Measurements from ENCODE around the gene FSTL5. TPM values are rescaled to one million over a fixed set of nuclear protein-coding genes. Genes with fewer than 3 reads are reported as not detected.

FSTL5 gene
- polyA plus RNA-seq, 4 donors, result 0.19 to 0.36 TPM; not detected in 2

- Histone ChIP-seq H3K27ac (ENCODE audit: low read depth in 1 of 3, low read length in 2 of 3) (no peak overlapping the region), H3K4me1 (ENCODE audit: control insufficient read depth in 3 of 3, insufficient read depth in 2 of 3, low read depth in 1 of 3, low read length in 2 of 3) (no peaks in the 10 kb centered on the region), H3K9me3 (ENCODE audit: control insufficient read depth in 2 of 2, insufficient read depth in 1 of 2, low read depth in 1 of 2, low read length in 1 of 2) (no peaks in the 10 kb centered on the region), H3K4me3 (ENCODE audit: low read depth in 1 of 3, low read length in 3 of 3) (no peak overlapping the region), H3K27me3 (ENCODE audit: control insufficient read depth in 3 of 3, insufficient read depth in 3 of 3, low read length in 3 of 3) (no peaks in the 10 kb centered on the region), H3K36me3 (ENCODE audit: control insufficient read depth in 3 of 3, insufficient read depth in 2 of 3, low read depth in 1 of 3, low read length in 3 of 3) (no peaks in the 10 kb centered on the region)
- WGBS, 3 donors, result 41 to 58% (median 49%) methylated on average over 3 of the region's 3 CpGs
- no peak for FAIRE-seq
- no peak for DNase-seq
Measured at GRCh38 chr4:161364681-161365080, 799.1 kb downstream of the FSTL5 start.

- H3K27me3 ChIP-seq (ENCODE audit: control insufficient read depth in 3 of 3, insufficient read depth in 3 of 3, low read length in 3 of 3), result no peaks in the 10 kb centered on the region
- 78 to 87% (median 85%) methylated on average over 4 of the region's 4 CpGs for WGBS, 3 donors
- no peak overlapping the region for H3K27ac ChIP-seq (ENCODE audit: low read depth in 1 of 3, low read length in 2 of 3)
- H3K4me1 ChIP-seq (ENCODE audit: control insufficient read depth in 3 of 3, insufficient read depth in 2 of 3, low read depth in 1 of 3, low read length in 2 of 3), result no peaks in the 10 kb centered on the region
- FAIRE-seq, result no peak
- H3K9me3 ChIP-seq (ENCODE audit: control insufficient read depth in 2 of 2, insufficient read depth in 1 of 2, low read depth in 1 of 2, low read length in 1 of 2), result no peaks in the 10 kb centered on the region
- H3K4me3 ChIP-seq (ENCODE audit: low read depth in 1 of 3, low read length in 3 of 3), result no peak overlapping the region
- no peaks in the 10 kb centered on the region for H3K36me3 ChIP-seq (ENCODE audit: control insufficient read depth in 3 of 3, insufficient read depth in 2 of 3, low read depth in 1 of 3, low read length in 3 of 3)
- DNase-seq, result no peak
Measured at GRCh38 chr4:161360982-161361381, 802.8 kb downstream of the FSTL5 start.

- H3K4me3 ChIP-seq (ENCODE audit: low read depth in 1 of 3, low read length in 3 of 3), result no peak overlapping the region
- FAIRE-seq (no peak), DNase-seq (no peak)
- H3K4me1 ChIP-seq (ENCODE audit: control insufficient read depth in 3 of 3, insufficient read depth in 2 of 3, low read depth in 1 of 3, low read length in 2 of 3), result no peaks in the 10 kb centered on the region
- H3K9me3 ChIP-seq (ENCODE audit: control insufficient read depth in 2 of 2, insufficient read depth in 1 of 2, low read depth in 1 of 2, low read length in 1 of 2), result no peaks in the 10 kb centered on the region
- H3K36me3 ChIP-seq (ENCODE audit: control insufficient read depth in 3 of 3, insufficient read depth in 2 of 3, low read depth in 1 of 3, low read length in 3 of 3), result no peaks in the 10 kb centered on the region
- WGBS, 3 donors, result 75 to 93% (median 87%) methylated on average over 2 of the region's 2 CpGs
- H3K27me3 ChIP-seq (ENCODE audit: control insufficient read depth in 3 of 3, insufficient read depth in 3 of 3, low read length in 3 of 3), result no peaks in the 10 kb centered on the region
- no peak overlapping the region for H3K27ac ChIP-seq (ENCODE audit: low read depth in 1 of 3, low read length in 2 of 3)
Measured at GRCh38 chr4:161359491-161359890, 804.3 kb downstream of the FSTL5 start.

- FAIRE-seq (no peak), DNase-seq (no peak)
- Histone ChIP-seq H3K4me1 (ENCODE audit: control insufficient read depth in 3 of 3, insufficient read depth in 2 of 3, low read depth in 1 of 3, low read length in 2 of 3) (no peaks in the 10 kb centered on the region), H3K36me3 (ENCODE audit: control insufficient read depth in 3 of 3, insufficient read depth in 2 of 3, low read depth in 1 of 3, low read length in 3 of 3) (no peaks in the 10 kb centered on the region), H3K27ac (ENCODE audit: low read depth in 1 of 3, low read length in 2 of 3) (no peak overlapping the region), H3K27me3 (ENCODE audit: control insufficient read depth in 3 of 3, insufficient read depth in 3 of 3, low read length in 3 of 3) (no peaks in the 10 kb centered on the region), H3K9me3 (ENCODE audit: control insufficient read depth in 2 of 2, insufficient read depth in 1 of 2, low read depth in 1 of 2, low read length in 1 of 2) (no peaks in the 10 kb centered on the region), H3K4me3 (ENCODE audit: low read depth in 1 of 3, low read length in 3 of 3) (no peak overlapping the region)
- WGBS, 3 donors, result 38 to 44% (median 43%) methylated on average over 3 of the region's 3 CpGs
Measured at GRCh38 chr4:161356351-161356750, 807.4 kb downstream of the FSTL5 start.

DNA sequence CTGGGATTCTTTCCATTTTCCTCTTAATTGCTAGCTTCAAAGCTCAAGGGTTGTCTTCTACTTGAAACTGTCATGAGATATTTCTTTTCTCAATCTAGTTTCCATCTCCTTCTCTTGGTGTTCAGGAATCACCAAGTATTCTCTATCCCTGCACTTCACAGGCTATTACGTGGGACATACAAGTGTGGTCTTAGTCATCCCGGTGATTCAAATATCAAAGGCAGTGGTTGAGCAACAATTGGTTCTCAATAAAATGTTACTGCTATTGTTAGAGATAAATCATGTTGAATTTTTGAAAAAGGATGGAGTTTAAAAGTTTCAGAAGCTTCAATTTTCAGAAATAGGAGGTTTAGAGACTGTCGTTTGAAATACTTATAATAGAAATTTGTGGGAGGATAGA lies 812.9 kb downstream of the FSTL5 start:
- Histone ChIP-seq H3K4me1 (ENCODE audit: control insufficient read depth in 3 of 3, insufficient read depth in 2 of 3, low read depth in 1 of 3, low read length in 2 of 3) (no peaks in the 10 kb centered on the region), H3K4me3 (ENCODE audit: low read depth in 1 of 3, low read length in 3 of 3) (no peak overlapping the region), H3K27ac (ENCODE audit: low read depth in 1 of 3, low read length in 2 of 3) (no peak overlapping the region), H3K9me3 (ENCODE audit: control insufficient read depth in 2 of 2, insufficient read depth in 1 of 2, low read depth in 1 of 2, low read length in 1 of 2) (no peaks in the 10 kb centered on the region), H3K36me3 (ENCODE audit: control insufficient read depth in 3 of 3, insufficient read depth in 2 of 3, low read depth in 1 of 3, low read length in 3 of 3) (no peaks in the 10 kb centered on the region), H3K27me3 (ENCODE audit: control insufficient read depth in 3 of 3, insufficient read depth in 3 of 3, low read length in 3 of 3) (no peaks in the 10 kb centered on the region)
- no peak for DNase-seq
- WGBS, 3 donors, result 86 to 90% (median 87%) methylated on average over 3 of the region's 3 CpGs
- FAIRE-seq, result no peak

- FAIRE-seq, result no peak
- 61 to 74% (median 63%) methylated on average over 1 of the region's 1 CpG for WGBS, 3 donors
- H3K9me3 ChIP-seq (ENCODE audit: control insufficient read depth in 2 of 2, insufficient read depth in 1 of 2, low read depth in 1 of 2, low read length in 1 of 2), result no peaks in the 10 kb centered on the region
- no peak overlapping the region for H3K4me3 ChIP-seq (ENCODE audit: low read depth in 1 of 3, low read length in 3 of 3)
- no peak for DNase-seq
- no peaks in the 10 kb centered on the region for H3K36me3 ChIP-seq (ENCODE audit: control insufficient read depth in 3 of 3, insufficient read depth in 2 of 3, low read depth in 1 of 3, low read length in 3 of 3)
- no peaks in the 10 kb centered on the region for H3K27me3 ChIP-seq (ENCODE audit: control insufficient read depth in 3 of 3, insufficient read depth in 3 of 3, low read length in 3 of 3)
- H3K4me1 ChIP-seq (ENCODE audit: control insufficient read depth in 3 of 3, insufficient read depth in 2 of 3, low read depth in 1 of 3, low read length in 2 of 3), result no peaks in the 10 kb centered on the region
- no peak overlapping the region for H3K27ac ChIP-seq (ENCODE audit: low read depth in 1 of 3, low read length in 2 of 3)
Measured at GRCh38 chr4:161345741-161346140, 818.1 kb downstream of the FSTL5 start.

DNA sequence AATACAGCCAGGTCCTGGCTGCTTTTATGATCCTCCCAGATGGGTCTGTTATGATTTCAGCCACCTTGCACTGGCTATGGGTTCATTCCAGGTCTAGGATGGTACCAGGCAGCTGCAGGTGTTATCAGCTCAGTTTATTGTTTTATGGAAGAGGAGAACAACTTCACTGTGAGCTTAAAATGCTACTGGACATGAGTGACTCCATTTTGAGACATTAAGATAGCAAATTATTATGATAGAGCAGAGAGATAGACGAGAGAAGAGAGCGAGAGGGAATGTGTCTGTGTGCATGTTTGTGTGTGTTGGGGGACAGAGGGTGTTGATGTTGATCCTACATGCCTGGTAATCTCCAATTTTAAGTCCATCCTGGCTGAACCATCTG lies 820.2 kb downstream of the FSTL5 start:
- no peak overlapping the region for H3K27ac ChIP-seq (ENCODE audit: low read depth in 1 of 3, low read length in 2 of 3)
- H3K9me3 ChIP-seq (ENCODE audit: control insufficient read depth in 2 of 2, insufficient read depth in 1 of 2, low read depth in 1 of 2, low read length in 1 of 2), result no peaks in the 10 kb centered on the region
- H3K27me3 ChIP-seq (ENCODE audit: control insufficient read depth in 3 of 3, insufficient read depth in 3 of 3, low read length in 3 of 3), result no peaks in the 10 kb centered on the region
- H3K36me3 ChIP-seq (ENCODE audit: control insufficient read depth in 3 of 3, insufficient read depth in 2 of 3, low read depth in 1 of 3, low read length in 3 of 3), result no peaks in the 10 kb centered on the region
- no peak for DNase-seq
- H3K4me1 ChIP-seq (ENCODE audit: control insufficient read depth in 3 of 3, insufficient read depth in 2 of 3, low read depth in 1 of 3, low read length in 2 of 3), result no peaks in the 10 kb centered on the region
- no peak for FAIRE-seq
- WGBS, 3 donors, result 15 to 67% (median 26%) methylated on average over 2 of the region's 2 CpGs
- no peak overlapping the region for H3K4me3 ChIP-seq (ENCODE audit: low read depth in 1 of 3, low read length in 3 of 3)

DNA sequence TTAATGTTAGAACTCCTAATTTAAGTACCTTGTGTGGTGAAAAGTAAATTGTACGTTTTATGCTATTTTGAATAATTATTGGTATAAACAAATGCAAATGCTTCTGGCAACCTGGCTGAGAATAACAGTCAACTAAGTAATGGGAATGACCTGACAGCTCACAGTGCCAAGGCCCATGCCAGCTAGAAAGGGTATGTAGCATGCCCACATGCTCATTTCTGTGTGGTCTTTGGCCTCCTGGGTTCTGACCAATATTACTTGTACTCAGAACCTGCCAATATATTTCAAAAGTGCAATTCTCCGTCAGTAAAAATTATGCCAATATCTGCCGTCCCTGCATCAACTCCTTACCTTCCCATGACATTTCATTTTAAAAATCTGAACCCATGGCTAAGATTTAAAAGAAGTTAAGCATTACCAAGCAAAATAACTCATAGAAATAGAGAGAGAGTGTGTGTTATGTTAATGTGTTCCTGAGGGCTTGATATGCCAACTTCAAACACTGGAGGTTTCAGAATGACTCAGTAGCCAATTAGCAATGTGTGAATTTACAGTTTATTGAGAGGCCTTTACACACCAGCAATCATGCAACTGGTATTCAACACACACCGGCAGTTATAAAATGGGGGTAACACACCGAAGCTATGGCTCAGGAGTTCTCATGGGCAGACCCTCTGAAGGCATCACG lies 820.8 kb downstream of the FSTL5 start:
- 49 to 71% (median 55%) methylated on average over 6 of the region's 6 CpGs for WGBS, 3 donors
- Histone ChIP-seq H3K27me3 (ENCODE audit: control insufficient read depth in 3 of 3, insufficient read depth in 3 of 3, low read length in 3 of 3) (no peaks in the 10 kb centered on the region), H3K9me3 (ENCODE audit: control insufficient read depth in 2 of 2, insufficient read depth in 1 of 2, low read depth in 1 of 2, low read length in 1 of 2) (no peaks in the 10 kb centered on the region), H3K4me3 (ENCODE audit: low read depth in 1 of 3, low read length in 3 of 3) (no peak overlapping the region), H3K4me1 (ENCODE audit: control insufficient read depth in 3 of 3, insufficient read depth in 2 of 3, low read depth in 1 of 3, low read length in 2 of 3) (no peaks in the 10 kb centered on the region), H3K27ac (ENCODE audit: low read depth in 1 of 3, low read length in 2 of 3) (no peak overlapping the region), H3K36me3 (ENCODE audit: control insufficient read depth in 3 of 3, insufficient read depth in 2 of 3, low read depth in 1 of 3, low read length in 3 of 3) (no peaks in the 10 kb centered on the region)
- FAIRE-seq (no peak), DNase-seq (no peak)

GRCh38 chr4:161336621-161337020 lies 827.2 kb downstream of the FSTL5 start:
- no peak for DNase-seq
- Histone ChIP-seq H3K4me3 (ENCODE audit: low read depth in 1 of 3, low read length in 3 of 3) (no peak overlapping the region), H3K4me1 (ENCODE audit: control insufficient read depth in 3 of 3, insufficient read depth in 2 of 3, low read depth in 1 of 3, low read length in 2 of 3) (no peaks in the 10 kb centered on the region), H3K9me3 (ENCODE audit: control insufficient read depth in 2 of 2, insufficient read depth in 1 of 2, low read depth in 1 of 2, low read length in 1 of 2) (no peaks in the 10 kb centered on the region), H3K27ac (ENCODE audit: low read depth in 1 of 3, low read length in 2 of 3) (no peak overlapping the region), H3K27me3 (ENCODE audit: control insufficient read depth in 3 of 3, insufficient read depth in 3 of 3, low read length in 3 of 3) (no peaks in the 10 kb centered on the region), H3K36me3 (ENCODE audit: control insufficient read depth in 3 of 3, insufficient read depth in 2 of 3, low read depth in 1 of 3, low read length in 3 of 3) (no peaks in the 10 kb centered on the region)
- FAIRE-seq, result no peak
- WGBS, 3 donors, result 88 to 96% (median 90%) methylated on average over 5 of the region's 5 CpGs
